ENCODE results near the gene GUCA2A.
"Not testable (repeated sequence)": the region's sequence is repeated elsewhere in the genome, so short reads cannot be mapped to it uniquely, and the experiment has no call there.

The GUCA2A gene

GRCh38 chr1:42164551-42165420, at the start of gene GUCA2A:
GUCA2A (minus strand) TSS chr1:42164745; CDS start chr1:42164712, 33 bp downstream.
- DNase-seq (ENCODE audit: low read depth in 2 of 2): no peak

GRCh38 chr1:42211224-42211623, 46.7 kb upstream of the GUCA2A start:
- no peak for DNase-seq (ENCODE audit: low read depth in 2 of 2)

GRCh38 chr1:42210421-42211133, 46.0 kb upstream of the GUCA2A start:
- no peak for DNase-seq (ENCODE audit: low read depth in 2 of 2)

- no peak for DNase-seq (ENCODE audit: low read depth in 2 of 2)
Observed at GRCh38 chr1:42209526-42210251, 45.1 kb upstream of the GUCA2A start.

- not testable (repeated sequence) for DNase-seq (ENCODE audit: low read depth in 2 of 2)
Observed at GRCh38 chr1:42206930-42207329, 42.4 kb upstream of the GUCA2A start.

- no peak for DNase-seq (ENCODE audit: low read depth in 2 of 2)
Observed at GRCh38 chr1:42206164-42206563, 41.6 kb upstream of the GUCA2A start.

GRCh38 chr1:42201986-42202385, 37.4 kb upstream of the GUCA2A start:
- no peak for DNase-seq (ENCODE audit: low read depth in 2 of 2)

GRCh38 chr1:42198251-42198650, 33.7 kb upstream of the GUCA2A start:
- DNase-seq (ENCODE audit: low read depth in 2 of 2): no peak

GRCh38 chr1:42195841-42196240, 31.3 kb upstream of the GUCA2A start:
- no peak for DNase-seq (ENCODE audit: low read depth in 2 of 2)

- no peak for DNase-seq (ENCODE audit: low read depth in 2 of 2)
Observed at GRCh38 chr1:42192106-42192505, 27.6 kb upstream of the GUCA2A start.

- DNase-seq (ENCODE audit: low read depth in 2 of 2): no peak
Observed at GRCh38 chr1:42191319-42191718, 26.8 kb upstream of the GUCA2A start.

- DNase-seq (ENCODE audit: low read depth in 2 of 2): no peak
Observed at GRCh38 chr1:42189931-42190853, 25.6 kb upstream of the GUCA2A start.

- DNase-seq (ENCODE audit: low read depth in 2 of 2): no peak
Observed at GRCh38 chr1:42186152-42186551, 21.6 kb upstream of the GUCA2A start.

GRCh38 chr1:42184616-42185015, 20.1 kb upstream of the GUCA2A start:
- no peak for DNase-seq (ENCODE audit: low read depth in 2 of 2)

- DNase-seq (ENCODE audit: low read depth in 2 of 2): no peak
Observed at GRCh38 chr1:42183957-42184268, 19.4 kb upstream of the GUCA2A start.

- DNase-seq (ENCODE audit: low read depth in 2 of 2): no peak
Observed at GRCh38 chr1:42183210-42183956, 18.8 kb upstream of the GUCA2A start.

GRCh38 chr1:42181687-42182086, 17.1 kb upstream of the GUCA2A start:
- no peak for DNase-seq (ENCODE audit: low read depth in 2 of 2)

GRCh38 chr1:42179900-42180329, 15.4 kb upstream of the GUCA2A start:
- no peak for DNase-seq (ENCODE audit: low read depth in 2 of 2)

- DNase-seq (ENCODE audit: low read depth in 2 of 2): no peak
Observed at GRCh38 chr1:42179275-42179674, 14.7 kb upstream of the GUCA2A start.

GRCh38 chr1:42178249-42178648, 13.7 kb upstream of the GUCA2A start:
- DNase-seq (ENCODE audit: low read depth in 2 of 2): no peak

GRCh38 chr1:42177541-42177981, 13.0 kb upstream of the GUCA2A start:
- no peak for DNase-seq (ENCODE audit: low read depth in 2 of 2)

All from stimulated activated CD8-positive, alpha-beta memory T cell treated with anti-CD3 and anti-CD28 coated beads, Interleukin-2, amount 100 ng/mL, for 1 hour (primary cell).